Measurements from ENCODE around the gene YTHDC1. TPM values are rescaled to one million over a fixed set of nuclear protein-coding genes. Genes with fewer than 3 reads are reported as not detected.

YTHDC1 gene
- total and polyA plus RNA-seq, 2 of the 4 experiments (the other 2 are of a cell fraction): 31.9 to 32.7 TPM

GRCh38 chr4:68337522-68337921 lies 12.4 kb downstream of the YTHDC1 start:
- POLR2A ChIA-PET (ENCODE audit: unreplicated experiment): no interaction called here
- H3K18ac ChIP-seq (ENCODE audit: low read depth, low read length): no peak overlapping the region
- no peak overlapping the region for H3K27ac ChIP-seq (ENCODE audit: insufficient read depth, low read length)
- H2AK9ac ChIP-seq (replicated peaks; ENCODE audit: low read depth, low read length, poor library complexity): no peak overlapping the region
- H3K4ac ChIP-seq (ENCODE audit: low read depth, low read length): no peak overlapping the region
- H3K14ac ChIP-seq (replicated peaks; ENCODE audit: low read depth, low read length): no peak overlapping the region
- dilution Hi-C loops (cut with HindIII; ENCODE audit: low sequenced_read_pairs, unreplicated experiment): no loop called here
- H3K4me3 ChIP-seq (ENCODE audit: insufficient read depth, low read depth, low read length): no peak overlapping the region
- CTCF ChIA-PET: no interaction called here
- no CpG with 5 or more reads among the region's 7 CpGs for WGBS, 2 experiments (ENCODE audit: extremely low coverage in 2 of 2, insufficient read length in 1 of 2)
- ATAC-seq (ENCODE audit: low read depth): no peak
- no peak overlapping the region for H3K9ac ChIP-seq (ENCODE audit: low read depth, low read length)
- peaks cover 11% of the 10 kb centered on the region for H3K9me1 ChIP-seq (ENCODE audit: insufficient read depth, low read length)
- no peak overlapping the region for H3K56ac ChIP-seq (ENCODE audit: extremely low read depth, insufficient read depth, low read length)
- H3K36me3 ChIP-seq (ENCODE audit: control insufficient read depth, insufficient read depth, low read length): peaks cover 15% of the 10 kb centered on the region
- H2AFZ ChIP-seq (replicated peaks; ENCODE audit: low read length, poor library complexity): no peak overlapping the region
- TF ChIP-seq CHD1 (IDR thresholded peaks at IDR 0.05; ENCODE audit: low read depth, low read length) (no peak), NFE2L2 (IDR thresholded peaks at IDR 0.05; ENCODE audit: low read depth, low read length) (no peak), MXI1 (IDR thresholded peaks at IDR 0.05; ENCODE audit: borderline replicate concordance, low read depth, low read length) (no peak), CEBPB (IDR thresholded peaks at IDR 0.05; ENCODE audit: low read depth, low read length) (no peak), FOS (IDR thresholded peaks at IDR 0.05; ENCODE audit: low read depth, low read length) (no peak), ELK1 (IDR thresholded peaks at IDR 0.05; ENCODE audit: borderline replicate concordance, low read depth, low read length) (no peak), BHLHE40 (IDR thresholded peaks at IDR 0.05; ENCODE audit: low read depth, low read length) (no peak), RFX5 (IDR thresholded peaks at IDR 0.05; ENCODE audit: low read depth, low read length) (no peak)
- H2BK15ac ChIP-seq (ENCODE audit: low read depth, low read length): no peak overlapping the region
- intact Hi-C loops (cut with micrococcal nuclease): no loop called here
- peaks cover 10% of the 10 kb centered on the region for H3K4me1 ChIP-seq (ENCODE audit: control insufficient read depth, insufficient read depth, low read length)
- in situ Hi-C loops (cut with MboI; ENCODE audit: low sequenced_read_pairs): no loop called here
- no peak overlapping the region for H4K8ac ChIP-seq (ENCODE audit: low read depth in 2 of 2, low read length in 2 of 2)
- no peaks in the 10 kb centered on the region for H3K9me3 ChIP-seq (ENCODE audit: control insufficient read depth, insufficient read depth, low read length)
- no peak overlapping the region for H4K5ac ChIP-seq (ENCODE audit: low read depth, low read length)
- no peak for DNase-seq
- TSS peak; percentile 52 for BruUV-seq (replicated peaks)
- no peak overlapping the region for H2BK5ac ChIP-seq (ENCODE audit: low read depth, low read length, poor library complexity, severe bottlenecking)
- peaks cover 39% of the 10 kb centered on the region for H4K20me1 ChIP-seq (ENCODE audit: insufficient read depth, low read length)
- no peaks in the 10 kb centered on the region for H3K27me3 ChIP-seq (ENCODE audit: control insufficient read depth, insufficient read depth, low read length)
- no peak overlapping the region for H2AK5ac ChIP-seq (ENCODE audit: low read depth, low read length)
- no peak overlapping the region for H3K4me2 ChIP-seq (ENCODE audit: low read depth, low read length)
- no peak overlapping the region for H3K23ac ChIP-seq (ENCODE audit: low read depth, low read length)
- no peak overlapping the region for H4K91ac ChIP-seq (ENCODE audit: insufficient read depth, low read depth, low read length)
- no peak overlapping the region for H2BK20ac ChIP-seq (ENCODE audit: low read depth, low read length)
- H3K79me1 ChIP-seq (ENCODE audit: low read depth in 1 of 2, low read length in 2 of 2): peaks cover 6 to 31% of the 10 kb centered on the region in 2 experiments; a peak in 3 of 4 replicates
- H2BK120ac ChIP-seq (ENCODE audit: low read depth, low read length): no peak overlapping the region

Data from IMR-90 (cell line).